GM19035 (cell line): ENCODE results near the gene GDF15.
"Not testable (repeated sequence)": the region's sequence is repeated elsewhere in the genome, so short reads cannot be mapped to it uniquely, and the experiment has no call there.

ENCODE experiments used
- ATAC-seq: cut with Tn5 transposase; IDR thresholded peaks from one replicate; pipeline ENCODE4 v1.9.1; 2021; ENCODE audit not compliant: unreplicated experiment

GDF15 gene

DNA sequence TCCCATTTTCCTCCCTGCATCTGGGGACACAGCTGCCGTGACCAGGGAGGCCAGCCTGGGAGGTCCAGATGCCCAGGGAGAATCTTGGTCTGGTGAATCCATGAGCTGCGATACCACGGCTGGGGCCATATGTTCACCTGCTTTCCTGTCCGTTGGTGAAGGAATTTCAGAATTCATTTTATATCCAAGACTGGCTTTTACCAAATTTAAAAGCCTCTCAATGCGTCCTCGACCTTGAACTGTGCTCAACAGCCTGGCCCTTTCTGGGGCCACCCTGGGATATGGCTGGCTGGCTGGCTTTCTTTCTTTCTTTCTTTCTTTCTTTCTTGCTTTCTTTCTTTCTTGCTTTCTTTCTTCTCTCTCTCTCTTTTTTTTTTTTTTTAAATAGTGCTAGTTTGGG, 22.2 kb upstream of the GDF15 start:
- no peak for ATAC-seq

DNA sequence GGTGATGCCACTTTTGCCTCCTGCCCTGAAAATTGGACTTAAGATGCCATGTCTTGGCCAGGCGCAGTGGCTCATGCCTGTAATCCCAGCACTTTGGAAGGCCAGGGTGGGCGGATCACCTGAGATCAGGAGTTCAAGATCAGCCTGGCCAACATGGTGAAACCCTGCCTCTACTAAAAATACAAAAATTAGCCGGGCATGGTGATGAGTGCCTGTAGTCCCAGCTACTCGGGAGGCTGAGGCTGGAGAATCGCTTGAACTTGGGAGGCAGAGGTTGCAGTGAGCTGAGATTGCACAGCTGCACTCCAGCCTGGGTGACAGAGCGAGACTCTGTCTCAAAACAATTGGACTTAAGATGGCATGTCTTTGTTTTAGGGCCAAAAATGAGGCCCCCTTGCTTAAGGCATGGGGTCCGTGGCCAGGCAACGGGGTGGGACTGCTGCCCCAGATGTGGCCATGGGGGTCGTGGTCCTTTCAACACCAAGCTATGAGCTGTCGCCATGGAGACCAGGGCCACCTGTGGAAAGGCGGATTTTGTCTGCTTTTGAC, 21.6 kb upstream of the GDF15 start:
- ATAC-seq = not testable (repeated sequence)

- no peak for ATAC-seq
Observed at GRCh38 chr19:18364826-18365528, 21.0 kb upstream of the GDF15 start.

- no peak for ATAC-seq
Observed at GRCh38 chr19:18366021-18366435, 19.9 kb upstream of the GDF15 start.

DNA sequence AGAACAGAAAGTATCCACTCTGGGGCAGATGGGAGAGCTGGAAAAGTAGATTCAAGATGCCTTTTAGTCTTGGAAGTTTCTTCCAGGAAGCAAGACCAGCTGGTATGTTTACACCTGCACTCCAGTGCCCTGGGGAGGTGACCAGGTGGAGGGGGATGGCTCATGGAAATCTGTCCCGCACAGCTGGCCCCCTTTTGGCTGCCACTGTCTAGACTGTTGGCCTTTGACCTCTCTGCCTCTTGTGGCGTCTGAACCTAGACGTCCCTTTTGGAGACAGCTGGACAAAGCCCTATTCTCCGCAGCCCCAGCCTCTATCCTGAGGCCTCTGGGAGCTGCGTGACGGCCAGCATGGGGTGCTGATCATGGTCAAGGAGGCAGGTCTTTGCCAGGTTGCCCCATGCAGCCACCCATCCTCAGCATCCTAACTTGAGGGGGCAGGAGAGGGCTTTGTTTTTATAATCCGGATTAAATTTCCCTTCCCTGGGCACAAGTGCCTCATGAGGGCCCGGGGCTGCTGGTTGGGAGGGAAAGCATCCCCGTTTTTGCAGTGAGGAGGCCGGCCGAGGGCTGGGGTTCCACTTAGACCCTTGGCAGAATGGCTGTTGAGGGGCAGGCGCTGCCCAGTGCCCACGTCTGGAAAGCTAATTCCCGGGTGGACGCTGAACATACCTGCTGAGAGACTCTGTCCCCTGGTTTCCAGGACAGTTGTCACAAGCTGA, 17.3 kb upstream of the GDF15 start:
- ATAC-seq = no peak

GRCh38 chr19:18373407-18373891, 12.5 kb upstream of the GDF15 start:
- no peak for ATAC-seq

DNA sequence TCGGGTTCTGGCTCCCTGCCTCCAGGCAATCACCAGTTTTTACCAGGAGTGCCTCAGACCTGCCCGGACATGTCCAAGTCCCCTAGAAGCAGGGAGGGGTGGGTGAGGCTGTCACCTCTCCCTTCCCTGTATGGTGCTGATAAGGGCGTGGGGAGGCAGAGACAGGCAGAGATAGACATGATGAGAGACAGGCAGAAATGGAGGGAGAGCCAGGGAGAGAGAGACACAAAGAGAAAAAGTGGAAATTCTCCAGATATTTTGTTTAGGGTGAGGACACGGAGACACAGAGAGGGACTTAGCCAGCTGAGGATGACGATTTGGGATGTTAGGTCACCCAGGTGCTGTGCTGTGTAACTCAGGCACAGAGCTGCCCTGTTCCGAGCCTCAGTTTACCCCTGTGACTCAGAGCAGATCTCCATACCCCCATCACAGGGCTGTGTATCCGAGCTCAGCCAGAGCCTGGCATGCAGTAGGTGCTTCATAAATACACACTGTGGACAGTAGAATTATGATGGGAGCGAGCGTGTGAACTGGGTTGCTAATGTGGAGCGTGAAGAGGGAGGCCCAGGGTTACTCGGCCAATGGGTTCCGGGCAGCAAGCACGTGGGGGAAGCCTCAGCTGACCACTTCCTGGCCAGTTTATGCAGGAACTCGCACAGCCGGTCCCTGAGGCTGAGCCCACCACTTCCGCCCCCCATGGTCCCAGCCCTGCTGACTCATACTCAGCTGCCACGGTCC, 11.9 kb upstream of the GDF15 start:
- peak; percentile 85 for ATAC-seq

DNA sequence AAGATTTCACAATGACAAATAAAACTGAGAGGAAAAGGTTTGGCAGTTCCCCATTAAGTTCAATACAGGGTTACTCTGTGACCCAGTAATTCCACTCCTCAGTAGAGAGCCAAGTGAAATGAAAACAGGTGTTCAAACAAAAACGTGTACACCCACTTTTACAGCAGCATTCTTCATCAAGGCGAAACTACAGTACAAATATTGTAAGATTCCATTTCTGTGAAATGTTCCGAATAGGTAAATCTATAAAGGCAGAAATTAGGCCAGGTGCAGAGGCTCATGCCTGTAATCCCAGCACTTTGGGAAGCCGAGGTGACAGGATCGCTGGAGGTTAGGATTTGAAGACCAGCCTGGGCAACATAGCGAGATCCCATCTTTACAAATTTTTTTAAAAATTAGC, 8.9 kb upstream of the GDF15 start:
- ATAC-seq = no peak

DNA sequence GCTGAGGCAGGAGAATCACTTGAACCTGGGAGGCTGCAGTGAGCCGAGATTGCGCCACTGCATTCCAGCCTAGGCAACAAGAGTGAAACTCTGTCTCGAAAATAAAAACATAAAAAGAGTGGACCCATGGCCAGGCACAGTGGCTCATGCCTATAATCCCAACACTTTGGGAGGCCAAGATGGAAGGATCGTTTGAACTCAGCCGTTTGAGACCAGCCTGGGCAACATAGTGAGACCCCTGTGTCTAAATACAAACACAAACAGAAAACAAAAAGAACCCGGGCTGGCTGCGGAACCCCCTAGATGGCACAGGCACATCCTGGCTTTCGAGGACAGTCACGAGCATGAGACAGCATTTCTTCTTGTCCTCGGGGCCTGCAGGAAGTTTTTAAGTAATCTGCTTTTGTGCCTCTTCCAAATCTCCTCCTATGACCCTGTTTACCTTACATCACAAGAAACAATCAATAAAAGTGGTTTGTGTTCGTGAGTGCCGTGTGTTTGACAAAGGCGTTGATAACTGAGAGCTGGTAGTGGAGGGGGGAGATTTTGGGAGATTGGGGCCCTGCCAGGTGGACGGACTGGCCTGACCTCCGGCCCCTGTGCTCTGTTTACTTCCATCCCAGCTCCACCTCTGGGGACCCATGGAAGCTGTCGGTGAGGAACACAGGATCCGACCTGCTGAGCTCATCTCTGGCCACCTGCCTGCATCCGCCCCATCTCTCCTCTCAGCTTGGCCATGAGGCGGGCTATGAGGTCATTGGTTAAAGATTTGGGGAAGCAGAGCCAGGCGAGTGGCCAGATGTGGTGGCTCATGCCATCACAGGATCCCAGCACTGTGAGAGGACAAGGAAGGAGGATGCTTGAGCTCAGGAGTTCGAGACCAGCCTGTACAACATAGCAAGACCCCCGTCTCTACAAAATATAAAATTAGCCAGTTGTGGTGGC, 5.9 kb upstream of the GDF15 start:
- ATAC-seq = no peak

DNA sequence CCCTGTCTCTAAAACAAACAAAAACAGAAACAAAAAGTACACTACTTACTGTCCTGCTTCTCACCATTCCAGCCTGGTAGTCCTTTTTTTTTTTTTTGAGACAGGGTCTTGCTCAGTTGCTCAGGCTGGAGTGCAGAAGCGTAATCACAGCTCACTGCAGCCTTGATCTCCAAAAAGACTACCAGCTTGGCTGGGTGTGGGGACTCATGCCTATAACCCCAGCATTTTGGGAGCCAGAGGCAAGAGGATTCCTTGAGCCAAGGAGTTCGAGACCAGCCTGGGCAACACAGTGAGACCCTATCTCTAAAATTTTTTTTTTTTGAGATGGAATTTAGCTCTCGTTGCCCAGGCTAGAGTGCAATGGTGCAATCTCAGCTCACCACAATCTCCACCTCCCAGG, 5.1 kb upstream of the GDF15 start:
- no peak for ATAC-seq

DNA sequence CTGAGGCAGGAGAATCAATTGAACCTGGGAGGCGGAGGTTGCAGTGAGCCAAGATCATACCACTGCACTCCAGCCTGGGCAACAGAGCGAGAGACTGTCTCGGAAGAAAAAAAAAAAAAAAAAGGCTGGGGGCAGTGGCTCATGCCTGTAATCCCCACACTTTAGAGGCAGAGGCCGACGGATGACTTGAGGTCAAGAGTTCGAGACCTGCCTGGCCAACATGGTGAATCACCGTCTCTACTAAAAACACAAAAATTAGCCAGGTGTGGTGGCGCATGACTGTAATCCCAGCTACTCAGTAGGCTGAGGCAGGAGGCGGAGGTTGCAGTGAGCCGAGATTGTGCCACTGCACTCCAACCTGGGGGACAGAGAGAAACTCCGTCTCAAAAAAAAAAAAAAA, 2.3 kb upstream of the GDF15 start:
- not testable (repeated sequence) for ATAC-seq

DNA sequence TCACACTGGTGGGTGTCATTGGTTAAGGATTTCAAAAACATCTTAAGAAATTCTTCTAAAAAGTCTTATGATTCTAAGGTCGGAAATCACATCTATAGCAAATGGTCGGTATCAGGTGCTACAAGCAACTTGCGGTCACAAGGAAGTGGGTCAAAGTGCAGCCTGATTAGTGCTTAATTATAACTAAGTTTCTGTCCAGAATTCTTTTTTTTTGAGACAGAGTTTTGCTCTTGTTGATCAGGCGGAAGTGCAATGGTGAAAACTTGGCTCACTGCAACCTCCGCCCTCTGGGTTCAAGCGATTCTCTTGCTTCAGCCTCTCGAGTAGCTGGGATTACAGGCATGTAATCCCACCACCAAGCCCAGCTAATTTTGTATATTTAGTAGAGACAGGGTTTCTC, 1.2 kb upstream of the GDF15 start:
- no peak for ATAC-seq

GRCh38 chr19:18385359-18385674, 641 bp upstream of the GDF15 start:
- ATAC-seq = no peak

GRCh38 chr19:18386543-18387271, 749 bp downstream of the GDF15 start:
- no peak for ATAC-seq

DNA sequence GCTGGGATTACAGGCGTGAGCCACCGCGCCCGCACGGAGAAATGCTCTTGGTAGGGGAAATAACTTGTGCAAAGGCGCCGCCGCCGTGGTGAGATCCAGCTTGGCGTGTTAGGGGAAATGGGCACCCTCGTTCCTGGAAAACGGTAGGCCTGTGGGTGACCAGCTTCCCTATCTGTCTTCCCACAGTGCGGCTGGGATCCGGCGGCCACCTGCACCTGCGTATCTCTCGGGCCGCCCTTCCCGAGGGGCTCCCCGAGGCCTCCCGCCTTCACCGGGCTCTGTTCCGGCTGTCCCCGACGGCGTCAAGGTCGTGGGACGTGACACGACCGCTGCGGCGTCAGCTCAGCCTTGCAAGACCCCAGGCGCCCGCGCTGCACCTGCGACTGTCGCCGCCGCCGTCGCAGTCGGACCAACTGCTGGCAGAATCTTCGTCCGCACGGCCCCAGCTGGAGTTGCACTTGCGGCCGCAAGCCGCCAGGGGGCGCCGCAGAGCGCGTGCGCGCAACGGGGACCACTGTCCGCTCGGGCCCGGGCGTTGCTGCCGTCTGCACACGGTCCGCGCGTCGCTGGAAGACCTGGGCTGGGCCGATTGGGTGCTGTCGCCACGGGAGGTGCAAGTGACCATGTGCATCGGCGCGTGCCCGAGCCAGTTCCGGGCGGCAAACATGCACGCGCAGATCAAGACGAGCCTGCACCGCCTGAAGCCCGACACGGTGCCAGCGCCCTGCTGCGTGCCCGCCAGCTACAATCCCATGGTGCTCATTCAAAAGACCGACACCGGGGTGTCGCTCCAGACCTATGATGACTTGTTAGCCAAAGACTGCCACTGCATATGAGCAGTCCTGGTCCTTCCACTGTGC, 2.4 kb downstream of the GDF15 start:
- ATAC-seq = peak; percentile 74

GRCh38 chr19:18388960-18389725, 3.2 kb downstream of the GDF15 start:
- ATAC-seq = no peak

DNA sequence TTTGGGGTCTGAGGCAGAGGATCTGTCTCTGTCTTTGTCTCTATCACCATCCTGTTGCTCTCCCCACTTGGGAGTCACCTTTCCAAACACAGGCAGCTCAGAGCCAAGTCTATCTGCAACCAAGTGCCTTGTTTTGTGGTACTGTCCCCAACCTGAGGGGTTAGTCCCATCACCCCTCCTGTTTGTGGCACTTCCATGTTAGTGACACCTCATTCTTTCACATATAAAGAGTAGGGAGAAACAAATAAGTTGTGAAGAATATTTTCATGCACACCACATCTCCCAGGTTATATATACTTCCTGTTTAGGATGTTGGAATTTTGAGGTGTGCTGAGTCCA, 3.7 kb downstream of the GDF15 start:
- no peak for ATAC-seq
